HepG2 (cell line): Measurements from ENCODE around the gene WDR6.

ENCODE experiments used
- CREM ChIP-seq, 2 experiments: sonication (generic) in 1 of 2; formaldehyde crosslinking in 1 of 2; IDR thresholded peaks; 2 replicates each; pipeline versions ENCODE4 v1.4.0 to v1.6.1; 2016 to 2020; ENCODE audit warnings: antibody characterized with exemption in 1 of 2, mild to moderate bottlenecking in 1 of 2, missing genetic modification reagents in 1 of 2
- FOXM1 ChIP-seq: sonication (generic); formaldehyde crosslinking; IDR thresholded peaks from 2 replicates; pipeline ENCODE4 v1.5.0; 2020; ENCODE audit warnings: missing genetic modification reagents
- HDAC6 ChIP-seq: fragments of 200-600 bp; sonication (generic); IDR thresholded peaks from 2 replicates; pipeline ENCODE4 v1.7.0; 2017; ENCODE audit warnings: mild to moderate bottlenecking, antibody characterized with exemption, low read length, low read depth
- KDM5A ChIP-seq: fragments of 200-600 bp; sonication (generic); IDR thresholded peaks from 2 replicates; pipeline ENCODE4 v1.7.0; 2018; ENCODE audit warnings: antibody characterized with exemption, mild to moderate bottlenecking, low read length, borderline replicate concordance
- PAF1 ChIP-seq: IDR thresholded peaks from 2 replicates; pipeline ENCODE4 v1.6.1; 2016; ENCODE audit warnings: missing genetic modification reagents, missing compliant biosample characterization
- SALL1 ChIP-seq: sonication (generic); formaldehyde crosslinking; IDR thresholded peaks from 2 replicates; pipeline ENCODE4 v1.8.0; 2022; ENCODE audit warnings: mild to moderate bottlenecking, missing genetic modification reagents
- ZNF274 ChIP-seq: sonication (generic); formaldehyde crosslinking; IDR thresholded peaks from 2 replicates; pipeline ENCODE4 v1.5.1; 2020; ENCODE audit warnings: mild to moderate bottlenecking, missing genetic modification reagents
- ZNF296 ChIP-seq: sonication (generic); formaldehyde crosslinking; conservative IDR thresholded peaks from 2 replicates; pipeline ENCODE4 v1.5.0; 2020; ENCODE audit warnings: mild to moderate bottlenecking, missing genetic modification reagents
- ZNF333 ChIP-seq: sonication (generic); formaldehyde crosslinking; IDR thresholded peaks from 2 replicates; pipeline ENCODE4 v1.4.0; 2020; ENCODE audit warnings: mild to moderate bottlenecking, missing genetic modification reagents, borderline replicate concordance
- TF ChIP-seq, protein P1 (sequence below): sonication (generic); formaldehyde crosslinking; IDR thresholded peaks from 2 replicates; pipeline ENCODE4 v1.5.0; 2020; ENCODE audit warnings: mild to moderate bottlenecking, missing genetic modification reagents, moderate library complexity
- TF ChIP-seq, protein P2 (sequence below): sonication (generic); formaldehyde crosslinking; IDR thresholded peaks from 2 replicates; pipeline ENCODE4 v1.8.0; 2022; ENCODE audit warnings: missing genetic modification reagents, mild to moderate bottlenecking, moderate library complexity, borderline replicate concordance
- TF ChIP-seq, protein P3 (sequence below): sonication (generic); formaldehyde crosslinking; IDR thresholded peaks from 2 replicates; pipeline ENCODE4 v1.4.0; 2020; ENCODE audit warnings: missing genetic modification reagents
- TF ChIP-seq, protein P4 (sequence below): sonication (generic); formaldehyde crosslinking; IDR thresholded peaks from 2 replicates; pipeline ENCODE4 v1.4.0; 2020; ENCODE audit warnings: missing genetic modification reagents, borderline replicate concordance
- TF ChIP-seq, protein P5 (sequence below): sonication (generic); formaldehyde crosslinking; conservative IDR thresholded peaks from 2 replicates; pipeline ENCODE4 v1.4.0; 2020; ENCODE audit warnings: missing genetic modification reagents

DNA sequence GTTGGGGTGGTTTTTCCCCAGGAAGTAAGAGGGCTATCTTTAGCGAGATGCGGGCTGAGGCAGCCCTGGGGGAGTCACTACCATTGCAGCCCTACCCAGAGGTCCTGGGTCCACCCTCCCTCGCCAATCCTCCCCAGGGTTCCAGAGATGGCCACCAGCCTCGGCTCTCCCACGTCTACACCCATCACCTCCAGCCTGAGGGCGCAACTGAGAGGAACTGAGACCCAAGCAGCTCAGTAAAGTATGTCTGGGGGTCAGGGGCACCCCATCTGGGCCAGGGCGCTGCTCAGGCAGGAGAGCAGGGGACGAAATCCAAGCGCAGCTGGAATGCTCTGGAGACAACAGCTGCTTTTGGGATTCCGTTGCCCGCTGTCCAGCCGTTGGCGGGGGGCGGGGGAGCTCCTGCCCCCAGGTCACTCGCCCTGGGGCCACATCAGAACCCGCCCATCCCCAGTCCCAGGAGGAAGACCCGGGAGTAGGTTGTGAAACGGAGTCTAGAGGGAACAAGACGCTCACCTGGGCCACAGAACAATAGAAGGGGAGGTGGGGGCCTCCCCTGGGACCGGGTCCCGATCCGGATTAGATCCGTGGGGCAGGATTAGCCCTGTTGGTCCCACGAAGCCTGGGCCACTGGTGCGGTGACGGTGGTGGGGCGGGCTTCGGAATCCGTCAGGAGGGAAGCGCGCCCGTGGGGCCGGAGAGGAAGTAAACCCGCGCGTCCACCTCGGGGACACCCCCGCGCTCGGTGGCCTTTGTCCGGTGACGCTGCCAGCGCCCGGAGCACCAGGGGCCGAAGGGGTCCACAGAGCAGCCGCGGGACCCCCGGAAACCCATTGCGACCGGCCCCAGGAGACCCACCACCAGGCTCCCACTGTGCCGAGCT is 13.4 kb downstream of the WDR6 start:
- TF ChIP-seq ZNF296 (CRISPR knock-in tag) (no peak), HDAC6 (no peak), CREM (IDR thresholded peaks at IDR 0.05) (no peak), CREM (CRISPR knock-in tag; IDR thresholded peaks at IDR 0.05) (no peak), KDM5A (no peak), PAF1 (CRISPR knock-in tag) (no peak), SALL1 (CRISPR knock-in tag) (no peak), FOXM1 (CRISPR knock-in tag) (no peak), ZNF333 (CRISPR knock-in tag) (no peak), ZNF274 (CRISPR knock-in tag) (no peak)
- TF ChIP-seq, protein P1, sequence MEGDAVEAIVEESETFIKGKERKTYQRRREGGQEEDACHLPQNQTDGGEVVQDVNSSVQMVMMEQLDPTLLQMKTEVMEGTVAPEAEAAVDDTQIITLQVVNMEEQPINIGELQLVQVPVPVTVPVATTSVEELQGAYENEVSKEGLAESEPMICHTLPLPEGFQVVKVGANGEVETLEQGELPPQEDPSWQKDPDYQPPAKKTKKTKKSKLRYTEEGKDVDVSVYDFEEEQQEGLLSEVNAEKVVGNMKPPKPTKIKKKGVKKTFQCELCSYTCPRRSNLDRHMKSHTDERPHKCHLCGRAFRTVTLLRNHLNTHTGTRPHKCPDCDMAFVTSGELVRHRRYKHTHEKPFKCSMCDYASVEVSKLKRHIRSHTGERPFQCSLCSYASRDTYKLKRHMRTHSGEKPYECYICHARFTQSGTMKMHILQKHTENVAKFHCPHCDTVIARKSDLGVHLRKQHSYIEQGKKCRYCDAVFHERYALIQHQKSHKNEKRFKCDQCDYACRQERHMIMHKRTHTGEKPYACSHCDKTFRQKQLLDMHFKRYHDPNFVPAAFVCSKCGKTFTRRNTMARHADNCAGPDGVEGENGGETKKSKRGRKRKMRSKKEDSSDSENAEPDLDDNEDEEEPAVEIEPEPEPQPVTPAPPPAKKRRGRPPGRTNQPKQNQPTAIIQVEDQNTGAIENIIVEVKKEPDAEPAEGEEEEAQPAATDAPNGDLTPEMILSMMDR (CRISPR knock-in tag): peak; percentile 31
- TF ChIP-seq, protein P2, sequence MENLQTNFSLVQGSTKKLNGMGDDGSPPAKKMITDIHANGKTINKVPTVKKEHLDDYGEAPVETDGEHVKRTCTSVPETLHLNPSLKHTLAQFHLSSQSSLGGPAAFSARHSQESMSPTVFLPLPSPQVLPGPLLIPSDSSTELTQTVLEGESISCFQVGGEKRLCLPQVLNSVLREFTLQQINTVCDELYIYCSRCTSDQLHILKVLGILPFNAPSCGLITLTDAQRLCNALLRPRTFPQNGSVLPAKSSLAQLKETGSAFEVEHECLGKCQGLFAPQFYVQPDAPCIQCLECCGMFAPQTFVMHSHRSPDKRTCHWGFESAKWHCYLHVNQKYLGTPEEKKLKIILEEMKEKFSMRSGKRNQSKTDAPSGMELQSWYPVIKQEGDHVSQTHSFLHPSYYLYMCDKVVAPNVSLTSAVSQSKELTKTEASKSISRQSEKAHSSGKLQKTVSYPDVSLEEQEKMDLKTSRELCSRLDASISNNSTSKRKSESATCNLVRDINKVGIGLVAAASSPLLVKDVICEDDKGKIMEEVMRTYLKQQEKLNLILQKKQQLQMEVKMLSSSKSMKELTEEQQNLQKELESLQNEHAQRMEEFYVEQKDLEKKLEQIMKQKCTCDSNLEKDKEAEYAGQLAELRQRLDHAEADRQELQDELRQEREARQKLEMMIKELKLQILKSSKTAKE (CRISPR knock-in tag): no peak
- TF ChIP-seq, protein P3, sequence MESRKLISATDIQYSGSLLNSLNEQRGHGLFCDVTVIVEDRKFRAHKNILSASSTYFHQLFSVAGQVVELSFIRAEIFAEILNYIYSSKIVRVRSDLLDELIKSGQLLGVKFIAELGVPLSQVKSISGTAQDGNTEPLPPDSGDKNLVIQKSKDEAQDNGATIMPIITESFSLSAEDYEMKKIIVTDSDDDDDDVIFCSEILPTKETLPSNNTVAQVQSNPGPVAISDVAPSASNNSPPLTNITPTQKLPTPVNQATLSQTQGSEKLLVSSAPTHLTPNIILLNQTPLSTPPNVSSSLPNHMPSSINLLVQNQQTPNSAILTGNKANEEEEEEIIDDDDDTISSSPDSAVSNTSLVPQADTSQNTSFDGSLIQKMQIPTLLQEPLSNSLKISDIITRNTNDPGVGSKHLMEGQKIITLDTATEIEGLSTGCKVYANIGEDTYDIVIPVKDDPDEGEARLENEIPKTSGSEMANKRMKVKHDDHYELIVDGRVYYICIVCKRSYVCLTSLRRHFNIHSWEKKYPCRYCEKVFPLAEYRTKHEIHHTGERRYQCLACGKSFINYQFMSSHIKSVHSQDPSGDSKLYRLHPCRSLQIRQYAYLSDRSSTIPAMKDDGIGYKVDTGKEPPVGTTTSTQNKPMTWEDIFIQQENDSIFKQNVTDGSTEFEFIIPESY (CRISPR knock-in tag): no peak
- TF ChIP-seq, protein P4, sequence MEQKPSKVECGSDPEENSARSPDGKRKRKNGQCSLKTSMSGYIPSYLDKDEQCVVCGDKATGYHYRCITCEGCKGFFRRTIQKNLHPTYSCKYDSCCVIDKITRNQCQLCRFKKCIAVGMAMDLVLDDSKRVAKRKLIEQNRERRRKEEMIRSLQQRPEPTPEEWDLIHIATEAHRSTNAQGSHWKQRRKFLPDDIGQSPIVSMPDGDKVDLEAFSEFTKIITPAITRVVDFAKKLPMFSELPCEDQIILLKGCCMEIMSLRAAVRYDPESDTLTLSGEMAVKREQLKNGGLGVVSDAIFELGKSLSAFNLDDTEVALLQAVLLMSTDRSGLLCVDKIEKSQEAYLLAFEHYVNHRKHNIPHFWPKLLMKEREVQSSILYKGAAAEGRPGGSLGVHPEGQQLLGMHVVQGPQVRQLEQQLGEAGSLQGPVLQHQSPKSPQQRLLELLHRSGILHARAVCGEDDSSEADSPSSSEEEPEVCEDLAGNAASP (CRISPR knock-in tag): no peak
- TF ChIP-seq, protein P5, sequence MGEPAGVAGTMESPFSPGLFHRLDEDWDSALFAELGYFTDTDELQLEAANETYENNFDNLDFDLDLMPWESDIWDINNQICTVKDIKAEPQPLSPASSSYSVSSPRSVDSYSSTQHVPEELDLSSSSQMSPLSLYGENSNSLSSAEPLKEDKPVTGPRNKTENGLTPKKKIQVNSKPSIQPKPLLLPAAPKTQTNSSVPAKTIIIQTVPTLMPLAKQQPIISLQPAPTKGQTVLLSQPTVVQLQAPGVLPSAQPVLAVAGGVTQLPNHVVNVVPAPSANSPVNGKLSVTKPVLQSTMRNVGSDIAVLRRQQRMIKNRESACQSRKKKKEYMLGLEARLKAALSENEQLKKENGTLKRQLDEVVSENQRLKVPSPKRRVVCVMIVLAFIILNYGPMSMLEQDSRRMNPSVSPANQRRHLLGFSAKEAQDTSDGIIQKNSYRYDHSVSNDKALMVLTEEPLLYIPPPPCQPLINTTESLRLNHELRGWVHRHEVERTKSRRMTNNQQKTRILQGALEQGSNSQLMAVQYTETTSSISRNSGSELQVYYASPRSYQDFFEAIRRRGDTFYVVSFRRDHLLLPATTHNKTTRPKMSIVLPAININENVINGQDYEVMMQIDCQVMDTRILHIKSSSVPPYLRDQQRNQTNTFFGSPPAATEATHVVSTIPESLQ (CRISPR knock-in tag): no peak
